T-helper 9 cell (primary cell): Measurements from ENCODE around the gene LGI4.
"Not testable (repeated sequence)": the region's sequence is repeated elsewhere in the genome, so short reads cannot be mapped to it uniquely, and the experiment has no call there.

Source experiments
- DNase-seq: peaks from one replicate; pipeline ENCODE4 v3.0.0-alpha.2; 2020

The LGI4 gene

GRCh38 chr19:35105411-35106290 lies 29.2 kb downstream of the LGI4 start:
- DNase-seq = no peak

GRCh38 chr19:35105047-35105410 lies 29.8 kb downstream of the LGI4 start:
- no peak for DNase-seq

- no peak for DNase-seq
Measured at GRCh38 chr19:35104361-35104760, 30.5 kb downstream of the LGI4 start.

GRCh38 chr19:35103614-35104013 lies 31.2 kb downstream of the LGI4 start:
- not testable (repeated sequence) for DNase-seq

- DNase-seq = not testable (repeated sequence)
Measured at GRCh38 chr19:35101949-35102348, 32.9 kb downstream of the LGI4 start.

- no peak for DNase-seq
Measured at GRCh38 chr19:35100588-35101533, 34.0 kb downstream of the LGI4 start.

GRCh38 chr19:35099897-35100275 lies 35.0 kb downstream of the LGI4 start:
- no peak for DNase-seq

GRCh38 chr19:35099155-35099896 lies 35.5 kb downstream of the LGI4 start:
- no peak for DNase-seq

GRCh38 chr19:35098413-35099049 lies 36.3 kb downstream of the LGI4 start:
- no peak for DNase-seq

- no peak for DNase-seq
Measured at GRCh38 chr19:35095667-35096368, 39.0 kb downstream of the LGI4 start.

- DNase-seq = no peak
Measured at GRCh38 chr19:35094656-35095055, 40.2 kb downstream of the LGI4 start.

- DNase-seq = no peak
Measured at GRCh38 chr19:35093941-35094647, 40.8 kb downstream of the LGI4 start.

- no peak for DNase-seq
Measured at GRCh38 chr19:35093430-35093829, 41.4 kb downstream of the LGI4 start.

GRCh38 chr19:35090506-35091214 lies 44.2 kb downstream of the LGI4 start:
- DNase-seq = peak; percentile 23

GRCh38 chr19:35090160-35090505 lies 44.7 kb downstream of the LGI4 start:
- DNase-seq = no peak

GRCh38 chr19:35089554-35089953 lies 45.3 kb downstream of the LGI4 start:
- DNase-seq = no peak

- no peak for DNase-seq
Measured at GRCh38 chr19:35088131-35088913, 46.5 kb downstream of the LGI4 start.

- DNase-seq = no peak
Measured at GRCh38 chr19:35087393-35087792, 47.5 kb downstream of the LGI4 start.

- DNase-seq = no peak
Measured at GRCh38 chr19:35086455-35086854, 48.4 kb downstream of the LGI4 start.

- no peak for DNase-seq
Measured at GRCh38 chr19:35085947-35086346, 48.9 kb downstream of the LGI4 start.
